Measurements from ENCODE around the gene DGKH. TPM values are rescaled to one million over a fixed set of nuclear protein-coding genes. Genes with fewer than 3 reads are reported as not detected.

Gene DGKH
- total and polyA plus RNA-seq, 2 of the 13 experiments (the other 11 are each of a cell fraction or from before 2014, with no cell fraction given): 0.01 to 0.13 TPM

DNA sequence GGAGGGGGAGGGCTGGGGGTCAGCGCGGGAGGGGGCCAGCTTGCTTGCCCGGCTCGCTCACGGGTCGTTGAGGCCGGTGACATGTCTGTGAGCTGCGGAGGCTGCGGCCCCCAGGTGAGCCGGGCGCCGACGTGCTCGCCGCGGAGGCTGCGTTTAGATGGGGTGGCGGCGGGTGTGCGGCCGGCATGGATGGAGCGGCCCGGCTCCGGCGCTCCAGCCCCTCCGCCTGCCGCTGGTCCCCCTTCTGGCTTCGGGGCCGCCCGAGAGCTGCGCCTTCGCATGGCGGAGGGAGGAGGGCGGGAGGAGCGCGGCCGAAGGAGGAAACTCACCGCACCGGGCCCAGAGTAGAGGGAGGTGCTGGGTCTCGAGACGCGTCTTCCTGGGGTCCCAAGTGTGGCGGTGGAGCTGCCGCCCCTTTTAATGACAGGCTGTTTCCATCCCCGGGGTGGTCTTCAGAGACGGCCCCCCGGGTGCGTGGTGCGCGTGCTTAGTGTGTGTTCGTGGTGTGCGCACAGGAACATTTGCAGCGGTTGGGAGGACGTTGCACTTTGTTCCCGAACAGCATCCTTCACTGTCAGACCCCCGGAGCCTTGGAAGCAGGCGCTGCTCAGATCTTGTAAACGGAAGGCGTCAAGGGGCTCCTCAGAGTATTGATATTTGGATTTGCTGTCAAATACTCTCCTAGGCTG, 223.8 kb downstream of the DGKH start, which contains the start of gene AKAP11 (continued):
- TF ChIP-seq, protein P1, sequence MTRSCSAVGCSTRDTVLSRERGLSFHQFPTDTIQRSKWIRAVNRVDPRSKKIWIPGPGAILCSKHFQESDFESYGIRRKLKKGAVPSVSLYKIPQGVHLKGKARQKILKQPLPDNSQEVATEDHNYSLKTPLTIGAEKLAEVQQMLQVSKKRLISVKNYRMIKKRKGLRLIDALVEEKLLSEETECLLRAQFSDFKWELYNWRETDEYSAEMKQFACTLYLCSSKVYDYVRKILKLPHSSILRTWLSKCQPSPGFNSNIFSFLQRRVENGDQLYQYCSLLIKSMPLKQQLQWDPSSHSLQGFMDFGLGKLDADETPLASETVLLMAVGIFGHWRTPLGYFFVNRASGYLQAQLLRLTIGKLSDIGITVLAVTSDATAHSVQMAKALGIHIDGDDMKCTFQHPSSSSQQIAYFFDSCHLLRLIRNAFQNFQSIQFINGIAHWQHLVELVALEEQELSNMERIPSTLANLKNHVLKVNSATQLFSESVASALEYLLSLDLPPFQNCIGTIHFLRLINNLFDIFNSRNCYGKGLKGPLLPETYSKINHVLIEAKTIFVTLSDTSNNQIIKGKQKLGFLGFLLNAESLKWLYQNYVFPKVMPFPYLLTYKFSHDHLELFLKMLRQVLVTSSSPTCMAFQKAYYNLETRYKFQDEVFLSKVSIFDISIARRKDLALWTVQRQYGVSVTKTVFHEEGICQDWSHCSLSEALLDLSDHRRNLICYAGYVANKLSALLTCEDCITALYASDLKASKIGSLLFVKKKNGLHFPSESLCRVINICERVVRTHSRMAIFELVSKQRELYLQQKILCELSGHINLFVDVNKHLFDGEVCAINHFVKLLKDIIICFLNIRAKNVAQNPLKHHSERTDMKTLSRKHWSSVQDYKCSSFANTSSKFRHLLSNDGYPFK (CRISPR knock-in tag; IDR thresholded peaks at IDR 0.05; ENCODE audit: borderline replicate concordance): no peak
- TF ChIP-seq RBFOX2 (IDR thresholded peaks at IDR 0.05; ENCODE audit: low read depth, low read length) (peak; percentile 79), ZSCAN30 (CRISPR knock-in tag; IDR thresholded peaks at IDR 0.05) (no peak), MED8 (CRISPR knock-in tag; IDR thresholded peaks at IDR 0.05; ENCODE audit: insufficient replicate concordance) (peak; percentile 47), SOX6 (IDR thresholded peaks at IDR 0.05) (no peak), SOX6 (CRISPR knock-in tag; IDR thresholded peaks at IDR 0.05) (peak; percentile 3; the same call in 1 of the 2 replicates), GABPB1 (CRISPR knock-in tag; IDR thresholded peaks at IDR 0.05) (peak; percentile 71; the same call in 1 of the 2 replicates), BORCS8-MEF2B (CRISPR knock-in tag; IDR thresholded peaks at IDR 0.05) (peak; percentile 41; the same call in 1 of the 2 replicates), ZNF263 (CRISPR knock-in tag; IDR thresholded peaks at IDR 0.05) (peak; percentile 94), ZNF430 (CRISPR knock-in tag; IDR thresholded peaks at IDR 0.05) (0 out of 2 replicates have a peak, but pooled peaks have one; percentile 9)
- TF ChIP-seq, protein P2, sequence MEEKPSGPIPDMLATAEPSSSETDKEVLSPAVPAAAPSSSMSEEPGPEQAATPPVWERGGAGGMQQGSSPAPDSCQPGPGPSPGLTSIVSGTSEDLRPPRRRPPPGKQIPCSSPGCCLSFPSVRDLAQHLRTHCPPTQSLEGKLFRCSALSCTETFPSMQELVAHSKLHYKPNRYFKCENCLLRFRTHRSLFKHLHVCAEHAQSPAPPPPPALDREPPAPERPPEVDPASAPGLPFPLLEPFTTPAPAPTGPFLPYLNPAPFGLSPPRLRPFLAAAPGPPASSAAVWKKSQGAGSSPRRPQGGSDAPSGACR (CRISPR knock-in tag; IDR thresholded peaks at IDR 0.05): 0 out of 2 replicates have a peak, but pooled peaks have one; percentile 14
- TF ChIP-seq, protein P3, sequence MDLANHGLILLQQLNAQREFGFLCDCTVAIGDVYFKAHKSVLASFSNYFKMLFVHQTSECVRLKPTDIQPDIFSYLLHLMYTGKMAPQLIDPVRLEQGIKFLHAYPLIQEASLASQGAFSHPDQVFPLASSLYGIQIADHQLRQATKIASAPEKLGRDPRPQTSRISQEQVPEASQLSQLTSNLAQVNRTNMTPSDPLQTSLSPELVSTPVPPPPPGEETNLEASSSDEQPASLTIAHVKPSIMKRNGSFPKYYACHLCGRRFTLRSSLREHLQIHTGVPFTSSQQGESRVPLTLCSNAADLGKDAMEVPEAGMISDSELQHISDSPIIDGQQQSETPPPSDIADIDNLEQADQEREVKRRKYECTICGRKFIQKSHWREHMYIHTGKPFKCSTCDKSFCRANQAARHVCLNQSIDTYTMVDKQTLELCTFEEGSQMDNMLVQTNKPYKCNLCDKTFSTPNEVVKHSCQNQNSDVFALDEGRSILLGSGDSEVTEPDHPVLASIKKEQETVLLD (CRISPR knock-in tag; IDR thresholded peaks at IDR 0.05; ENCODE audit: low read depth): 0 out of 2 replicates have a peak, but pooled peaks have one; percentile 27
- TF ChIP-seq, protein P4, sequence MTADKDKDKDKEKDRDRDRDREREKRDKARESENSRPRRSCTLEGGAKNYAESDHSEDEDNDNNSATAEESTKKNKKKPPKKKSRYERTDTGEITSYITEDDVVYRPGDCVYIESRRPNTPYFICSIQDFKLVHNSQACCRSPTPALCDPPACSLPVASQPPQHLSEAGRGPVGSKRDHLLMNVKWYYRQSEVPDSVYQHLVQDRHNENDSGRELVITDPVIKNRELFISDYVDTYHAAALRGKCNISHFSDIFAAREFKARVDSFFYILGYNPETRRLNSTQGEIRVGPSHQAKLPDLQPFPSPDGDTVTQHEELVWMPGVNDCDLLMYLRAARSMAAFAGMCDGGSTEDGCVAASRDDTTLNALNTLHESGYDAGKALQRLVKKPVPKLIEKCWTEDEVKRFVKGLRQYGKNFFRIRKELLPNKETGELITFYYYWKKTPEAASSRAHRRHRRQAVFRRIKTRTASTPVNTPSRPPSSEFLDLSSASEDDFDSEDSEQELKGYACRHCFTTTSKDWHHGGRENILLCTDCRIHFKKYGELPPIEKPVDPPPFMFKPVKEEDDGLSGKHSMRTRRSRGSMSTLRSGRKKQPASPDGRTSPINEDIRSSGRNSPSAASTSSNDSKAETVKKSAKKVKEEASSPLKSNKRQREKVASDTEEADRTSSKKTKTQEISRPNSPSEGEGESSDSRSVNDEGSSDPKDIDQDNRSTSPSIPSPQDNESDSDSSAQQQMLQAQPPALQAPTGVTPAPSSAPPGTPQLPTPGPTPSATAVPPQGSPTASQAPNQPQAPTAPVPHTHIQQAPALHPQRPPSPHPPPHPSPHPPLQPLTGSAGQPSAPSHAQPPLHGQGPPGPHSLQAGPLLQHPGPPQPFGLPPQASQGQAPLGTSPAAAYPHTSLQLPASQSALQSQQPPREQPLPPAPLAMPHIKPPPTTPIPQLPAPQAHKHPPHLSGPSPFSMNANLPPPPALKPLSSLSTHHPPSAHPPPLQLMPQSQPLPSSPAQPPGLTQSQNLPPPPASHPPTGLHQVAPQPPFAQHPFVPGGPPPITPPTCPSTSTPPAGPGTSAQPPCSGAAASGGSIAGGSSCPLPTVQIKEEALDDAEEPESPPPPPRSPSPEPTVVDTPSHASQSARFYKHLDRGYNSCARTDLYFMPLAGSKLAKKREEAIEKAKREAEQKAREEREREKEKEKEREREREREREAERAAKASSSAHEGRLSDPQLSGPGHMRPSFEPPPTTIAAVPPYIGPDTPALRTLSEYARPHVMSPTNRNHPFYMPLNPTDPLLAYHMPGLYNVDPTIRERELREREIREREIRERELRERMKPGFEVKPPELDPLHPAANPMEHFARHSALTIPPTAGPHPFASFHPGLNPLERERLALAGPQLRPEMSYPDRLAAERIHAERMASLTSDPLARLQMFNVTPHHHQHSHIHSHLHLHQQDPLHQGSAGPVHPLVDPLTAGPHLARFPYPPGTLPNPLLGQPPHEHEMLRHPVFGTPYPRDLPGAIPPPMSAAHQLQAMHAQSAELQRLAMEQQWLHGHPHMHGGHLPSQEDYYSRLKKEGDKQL (CRISPR knock-in tag; IDR thresholded peaks at IDR 0.05; ENCODE audit: low read depth): no peak
- TF ChIP-seq, protein P5, sequence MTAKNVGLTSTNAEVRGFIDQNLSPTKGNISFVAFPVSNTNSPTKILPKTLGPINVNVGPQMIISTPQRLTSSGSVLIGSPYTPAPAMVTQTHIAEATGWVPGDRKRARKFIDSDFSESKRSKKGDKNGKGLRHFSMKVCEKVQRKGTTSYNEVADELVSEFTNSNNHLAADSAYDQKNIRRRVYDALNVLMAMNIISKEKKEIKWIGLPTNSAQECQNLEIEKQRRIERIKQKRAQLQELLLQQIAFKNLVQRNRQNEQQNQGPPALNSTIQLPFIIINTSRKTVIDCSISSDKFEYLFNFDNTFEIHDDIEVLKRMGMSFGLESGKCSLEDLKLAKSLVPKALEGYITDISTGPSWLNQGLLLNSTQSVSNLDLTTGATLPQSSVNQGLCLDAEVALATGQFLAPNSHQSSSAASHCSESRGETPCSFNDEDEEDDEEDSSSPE (CRISPR knock-in tag; IDR thresholded peaks at IDR 0.05): 0 out of 2 replicates have a peak, but pooled peaks have one; percentile 23
